NCI-H1436 (cell line): ENCODE measurements around the gene B4GALT4.

Experiments
- DNase-seq: peaks from one replicate; lab custom pipeline; 2025; lab: John Stamatoyannopoulos, UW

B4GALT4 gene

GRCh38 chr3:119236756-119237155 lies 3.9 kb downstream of the B4GALT4 start:
- DNase-seq: no peak

GRCh38 chr3:119235151-119235550 lies 5.5 kb downstream of the B4GALT4 start:
- no peak for DNase-seq

- no peak for DNase-seq
Observed at GRCh38 chr3:119234610-119235009, 6.1 kb downstream of the B4GALT4 start.

GRCh38 chr3:119230745-119231144 lies 9.9 kb downstream of the B4GALT4 start:
- no peak for DNase-seq

- no peak for DNase-seq
Observed at GRCh38 chr3:119230071-119230470, 10.6 kb downstream of the B4GALT4 start.

GRCh38 chr3:119229190-119229589 lies 11.5 kb downstream of the B4GALT4 start:
- no peak for DNase-seq

GRCh38 chr3:119228373-119229145 lies 12.1 kb downstream of the B4GALT4 start:
- no peak for DNase-seq

GRCh38 chr3:119227070-119227850 lies 13.4 kb downstream of the B4GALT4 start:
- DNase-seq: no peak

- no peak for DNase-seq
Observed at GRCh38 chr3:119225121-119225520, 15.6 kb downstream of the B4GALT4 start.

- DNase-seq: no peak
Observed at GRCh38 chr3:119223511-119223910, 17.2 kb downstream of the B4GALT4 start.

- DNase-seq: no peak
Observed at GRCh38 chr3:119222391-119222790, 18.3 kb downstream of the B4GALT4 start.

- DNase-seq: no peak
Observed at GRCh38 chr3:119221779-119222320, 18.8 kb downstream of the B4GALT4 start.

- DNase-seq: no peak
Observed at GRCh38 chr3:119220970-119221667, 19.6 kb downstream of the B4GALT4 start.

- DNase-seq: no peak
Observed at GRCh38 chr3:119220198-119220597, 20.5 kb downstream of the B4GALT4 start.

GRCh38 chr3:119219069-119219468 lies 21.6 kb downstream of the B4GALT4 start:
- no peak for DNase-seq

GRCh38 chr3:119211803-119212202 lies 28.9 kb downstream of the B4GALT4 start:
- no peak for DNase-seq

- no peak for DNase-seq
Observed at GRCh38 chr3:119211193-119211592, 29.5 kb downstream of the B4GALT4 start.

- DNase-seq: no peak
Observed at GRCh38 chr3:119207512-119207875, 33.2 kb downstream of the B4GALT4 start.

- no peak for DNase-seq
Observed at GRCh38 chr3:119206611-119207511, 33.8 kb downstream of the B4GALT4 start.

GRCh38 chr3:119205685-119206084 lies 35.0 kb downstream of the B4GALT4 start:
- no peak for DNase-seq

GRCh38 chr3:119205209-119205608 lies 35.5 kb downstream of the B4GALT4 start:
- DNase-seq: no peak
